Transverse colon (tissue), 4 donors: Measurements from ENCODE around the gene OBI1.

ENCODE experiments used
- CTCF ChIP-seq, 5 experiments: fragments of 200-600 bp in 3 of 5; fragments of 450-650 bp in 2 of 5; sonication (generic) in 3 of 5; IDR thresholded peaks; 1 replicate in 2 of 5; 2 replicates in 3 of 5; pipeline ENCODE4 v1.5.1; 2016 to 2017; ENCODE audit warnings: antibody characterized with exemption in 5 of 5, inconsistent platforms in 3 of 5, mild to moderate bottlenecking in 2 of 5, moderate library complexity in 1 of 5
- POLR2AphosphoS5 ChIP-seq, 3 donors: sonication (generic); formaldehyde crosslinking; IDR thresholded peaks; one replicate each; pipeline ENCODE4 v1.6.1; 2016; ENCODE audit warnings: antibody characterized with exemption in 3 of 3

GRCh38 chr13:78630511-78630910, 28.4 kb downstream of the OBI1 start:
- TF ChIP-seq CTCF (IDR thresholded peaks at IDR 0.05) = no peak
- no peak for TF ChIP-seq POLR2AphosphoS5 (IDR thresholded peaks at IDR 0.05)
